Stimulated activated naive CD4-positive, alpha-beta T cell (primary cell): ENCODE results near the gene TIA1.
"Not testable (repeated sequence)": the region's sequence is repeated elsewhere in the genome, so short reads cannot be mapped to it uniquely, and the experiment has no call there.

Source experiments
- DNase-seq, 6 experiments: peaks; one replicate each; lab custom pipeline; 2025; lab: John Stamatoyannopoulos, UW

Gene TIA1

DNA sequence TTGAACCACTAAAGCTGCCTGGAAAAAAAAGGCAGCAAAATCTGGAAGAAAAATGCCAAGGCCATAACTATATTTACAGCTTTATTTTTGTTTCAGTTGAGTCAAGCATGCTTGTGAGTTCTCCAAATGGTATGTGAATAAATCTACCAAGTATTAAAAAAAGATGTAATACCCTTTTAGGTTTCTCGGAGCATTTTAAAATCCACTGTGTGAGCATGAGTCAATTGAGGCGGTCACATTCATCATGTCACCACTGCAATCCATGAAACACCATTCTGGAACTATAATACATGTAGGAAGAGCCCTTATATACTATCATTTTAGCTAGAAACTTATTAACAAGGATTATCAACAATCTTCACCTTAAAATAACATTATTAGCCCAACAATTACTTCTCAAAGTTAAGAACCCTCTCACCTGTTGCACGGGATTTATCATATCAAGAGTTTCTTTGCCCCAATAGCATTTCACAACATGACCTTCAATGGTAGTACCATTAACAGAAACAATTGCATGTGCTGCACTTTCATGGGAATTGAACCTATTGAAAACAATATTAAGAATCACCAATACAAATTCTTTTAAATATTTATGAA, 33.4 kb downstream of the TIA1 start:
- no peak for DNase-seq

GRCh38 chr2:70214365-70214764, 34.1 kb downstream of the TIA1 start:
- DNase-seq, result no peak

GRCh38 chr2:70212298-70212932, 36.0 kb downstream of the TIA1 start:
- no peak for DNase-seq

GRCh38 chr2:70211595-70211994, 36.8 kb downstream of the TIA1 start:
- no peak for DNase-seq

- DNase-seq, result no peak
These were observed 44.0 kb downstream of the TIA1 start for GRCh38 chr2:70204452-70204851.

DNA sequence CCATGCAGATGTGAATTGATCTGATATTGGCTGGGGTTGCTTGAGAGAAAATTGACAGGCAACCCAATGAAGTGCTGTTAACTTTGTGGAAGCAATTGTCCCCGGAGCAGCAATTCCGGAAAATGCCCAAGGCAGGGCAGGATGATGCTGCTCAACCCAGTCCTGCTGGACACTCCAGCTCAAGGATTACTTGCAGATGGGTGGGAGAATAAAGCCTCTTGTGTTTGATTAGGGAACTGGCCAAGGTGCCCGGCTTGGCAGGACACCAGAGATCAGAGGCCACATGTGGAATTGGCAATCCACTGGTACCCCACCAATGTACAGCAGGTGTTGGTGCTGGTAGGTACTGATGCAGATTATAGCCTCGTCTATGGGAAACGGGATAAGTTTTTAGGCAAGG, 45.3 kb downstream of the TIA1 start:
- DNase-seq, result no peak

DNA sequence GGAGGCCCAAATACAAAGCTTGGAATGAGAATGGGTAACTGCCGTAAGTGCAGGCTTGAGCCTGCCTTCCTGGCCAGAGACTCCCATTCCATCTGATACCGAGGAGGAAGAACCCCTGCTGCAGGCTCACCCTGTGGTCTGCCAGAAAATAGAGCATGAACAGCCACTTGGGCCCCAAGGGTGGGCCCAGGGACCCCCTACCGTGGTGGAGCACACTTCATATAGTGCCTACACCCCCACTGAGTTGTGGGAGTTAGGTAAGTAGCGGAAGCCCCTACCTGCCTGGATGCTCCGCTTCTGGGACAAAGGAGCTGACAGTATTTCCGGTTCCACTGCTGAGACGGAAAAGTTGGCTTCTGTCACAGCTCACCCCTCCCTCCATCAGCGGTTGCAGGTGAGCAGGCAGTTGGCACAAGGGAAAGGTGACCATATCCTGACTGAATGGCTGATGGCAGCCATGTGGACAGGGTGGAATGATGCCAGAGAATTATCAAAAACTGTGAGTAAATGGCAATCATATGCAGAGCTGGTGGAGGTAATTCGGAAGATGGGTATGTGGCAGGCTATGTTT, 46.1 kb downstream of the TIA1 start:
- no peak for DNase-seq

GRCh38 chr2:70201831-70202230, 46.6 kb downstream of the TIA1 start:
- DNase-seq, result no peak

- DNase-seq, result no peak
These were observed 47.1 kb downstream of the TIA1 start for GRCh38 chr2:70201225-70201768.

DNA sequence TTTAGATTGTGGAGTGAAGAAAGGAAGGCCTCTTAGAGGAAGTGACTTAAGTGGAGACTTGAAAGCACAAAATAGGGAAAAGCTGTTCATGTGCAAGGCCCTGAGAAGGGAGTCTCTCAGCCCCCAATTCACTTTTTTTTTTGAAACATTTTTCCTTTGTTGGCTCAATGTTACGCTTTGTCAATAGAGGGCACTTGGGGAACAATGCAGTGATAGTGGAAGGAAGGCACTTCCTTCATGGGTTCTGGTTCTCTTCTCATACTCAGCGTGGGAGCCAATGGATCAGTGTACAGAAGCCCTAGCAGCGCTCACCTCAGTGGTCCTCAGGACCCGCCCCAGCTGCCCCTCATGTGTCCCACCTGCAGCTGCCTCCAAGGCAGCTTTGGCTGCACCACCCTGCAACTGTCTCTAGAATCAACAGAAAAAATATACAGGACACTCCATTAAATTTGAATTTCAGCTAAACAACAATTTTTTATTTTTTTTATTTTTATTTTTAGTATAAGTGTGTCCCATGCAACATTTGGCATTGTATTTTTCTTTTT, 49.0 kb downstream of the TIA1 start:
- DNase-seq, result no peak

DNA sequence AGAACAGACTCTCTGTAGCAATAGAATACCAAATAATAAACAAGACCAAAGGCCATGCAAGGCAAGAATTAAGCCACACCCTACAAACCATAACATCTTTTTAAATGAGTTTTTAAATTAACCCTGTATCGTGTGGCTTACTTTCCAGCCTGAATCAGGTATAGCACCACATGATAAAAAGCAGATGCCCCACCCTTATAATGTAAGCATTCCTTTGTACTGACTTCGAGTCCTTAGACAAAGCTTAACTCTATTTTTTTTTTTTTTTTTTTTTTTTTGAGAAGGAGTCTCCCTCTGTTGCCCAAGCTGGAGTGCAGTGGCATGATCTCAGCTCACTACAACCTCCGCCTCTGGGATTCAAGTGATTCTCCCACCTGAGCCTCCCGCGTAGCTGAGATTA, 55.9 kb downstream of the TIA1 start:
- no peak for DNase-seq

GRCh38 chr2:70191244-70191735, 57.1 kb downstream of the TIA1 start:
- DNase-seq, result no peak

GRCh38 chr2:70190418-70191243, 57.8 kb downstream of the TIA1 start, which contains the start of gene C2orf42:
Gene C2orf42, minus strand, starts transcription at chr2:70191019. Its CDS starts 9,034 bp downstream, at chr2:70181985.
- peak; percentile 92 to 99 (median 96) for DNase-seq

- DNase-seq, result no peak
These were observed 60.0 kb downstream of the TIA1 start for GRCh38 chr2:70188460-70188859.

DNA sequence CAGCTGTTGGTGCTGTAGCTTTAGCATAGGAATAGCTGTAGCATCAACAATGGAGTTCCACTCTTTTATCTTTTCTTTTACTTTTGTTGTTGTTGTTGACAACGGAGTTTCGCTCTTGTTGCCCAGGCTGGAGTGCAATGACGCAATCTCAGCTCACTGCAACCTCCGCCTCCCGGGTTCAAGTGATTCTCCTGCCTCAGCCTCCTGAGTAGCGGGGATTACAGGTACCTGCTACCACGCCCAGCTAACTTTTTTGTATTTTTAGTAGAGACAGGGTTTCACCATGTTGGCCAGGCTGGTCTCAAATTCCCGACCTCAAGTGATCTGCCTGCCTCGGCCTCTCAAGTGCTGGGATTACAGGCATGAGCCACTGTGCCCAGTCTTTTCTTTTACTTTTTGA, 61.3 kb downstream of the TIA1 start:
- not testable (repeated sequence) for DNase-seq

DNA sequence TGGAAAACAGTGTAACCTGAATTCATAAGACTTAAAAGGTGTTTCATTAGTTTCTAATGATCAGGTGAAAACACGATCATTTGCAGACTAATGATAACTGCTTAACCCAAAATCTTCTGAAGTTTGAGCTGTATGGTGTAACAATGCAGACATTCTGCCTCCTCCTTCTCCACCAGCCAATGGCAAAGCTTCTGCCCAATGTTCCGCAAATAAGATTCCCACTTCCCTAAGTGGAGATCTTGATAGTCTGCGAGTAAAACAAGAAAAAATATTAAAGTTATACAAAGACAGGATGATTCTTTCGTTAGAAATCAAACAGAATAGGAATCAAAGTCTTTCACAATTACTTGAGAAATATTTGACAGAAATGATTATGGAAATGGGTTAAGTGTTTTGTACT, 65.7 kb downstream of the TIA1 start:
- DNase-seq, result no peak

- DNase-seq, result no peak
These were observed 67.0 kb downstream of the TIA1 start for GRCh38 chr2:70181363-70181956.

GRCh38 chr2:70173520-70173919, 74.9 kb downstream of the TIA1 start:
- no peak for DNase-seq

- not testable (repeated sequence) for DNase-seq
These were observed 78.7 kb downstream of the TIA1 start for GRCh38 chr2:70169654-70170245.

- peak in 3 of 6 experiments; percentile 32 to 37 (median 36) for DNase-seq
These were observed 87.3 kb downstream of the TIA1 start for GRCh38 chr2:70161069-70161534.

GRCh38 chr2:70160545-70160944, 87.9 kb downstream of the TIA1 start:
- no peak for DNase-seq
